BJ (cell line): Measurements from ENCODE around the gene ZNF277. TPM values are rescaled to one million over a fixed set of nuclear protein-coding genes. Genes with fewer than 3 reads are reported as not detected.

ENCODE experiments used
- CTCF ChIA-PET: fragments of 350-600 bp; formaldehyde crosslinking; extraction: SDS; loops from one replicate; lab custom pipeline; 2021; ENCODE audit warnings: antibody characterized with exemption, inconsistent platforms; lab: Yijun Ruan, JAX
- POLR2A ChIA-PET: fragments of 300-600 bp; sonication (Branson Sonifier 250); formaldehyde crosslinking; extraction: SDS; loops from one replicate; lab custom pipeline; 2021; ENCODE audit warnings: antibody characterized with exemption; lab: Charles Lee
- DNase-seq: peaks from one replicate; pipeline ENCODE4 v3.0.0-alpha.2; 2011; ENCODE audit warnings: low read depth
- H3K27me3 ChIP-seq: 2 replicates; pipeline ENCODE4 v1.6.0; 2011; ENCODE audit warnings: low read length; ENCODE audit not compliant: control insufficient read depth, insufficient read depth
- H3K36me3 ChIP-seq: 2 replicates; pipeline ENCODE4 v1.5.1; 2011; ENCODE audit warnings: low read length; ENCODE audit not compliant: control insufficient read depth, insufficient read depth
- H3K4me3 ChIP-seq: 2 replicates; pipeline ENCODE4 v1.5.1; 2011; ENCODE audit warnings: low read depth, mild to moderate bottlenecking, control low read depth, low read length
- polyA plus RNA-seq: library from polyadenylated mRNA; depleted of rRNA; stranded (reverse); fragments of >200 nt; gene quantifications from 2 replicates; pipeline ENCODE4 v1.2.3, GENCODE V29; 2011
- TF ChIP-seq, protein P1 (sequence below): IDR thresholded peaks from 2 replicates; pipeline ENCODE4 v1.5.1; 2011; ENCODE audit warnings: low read depth, mild to moderate bottlenecking, control low read depth, inconsistent platforms, low read length, moderate library complexity; ENCODE audit not compliant: insufficient read depth

The ZNF277 gene
- polyA plus RNA-seq, 1 experiment, result 10.0 TPM

DNA sequence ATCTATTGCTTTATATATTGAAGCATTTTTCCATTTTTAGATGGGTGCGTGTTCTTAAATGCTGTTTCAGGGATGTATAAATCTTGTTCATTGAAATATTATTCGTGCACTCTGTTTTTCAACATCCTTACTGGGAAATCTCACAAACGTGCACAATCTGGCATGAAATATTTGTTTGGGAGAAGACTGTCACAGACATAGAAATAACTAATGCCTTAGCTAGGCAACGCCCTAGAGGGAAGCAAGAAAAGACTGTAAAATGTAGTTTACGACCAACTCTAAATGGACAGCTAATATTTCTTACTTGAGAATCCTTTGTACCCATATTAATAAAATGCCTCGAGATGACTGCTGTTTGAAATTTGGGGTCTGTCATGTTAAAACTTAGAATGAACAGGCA is 9.2 kb upstream of the ZNF277 start:
- ChIA-PET CTCF (no interaction called here), POLR2A (no interaction called here)
- Histone ChIP-seq H3K27me3 (no peaks in the 10 kb centered on the region), H3K36me3 (no peaks in the 10 kb centered on the region), H3K4me3 (no peak overlapping the region)
- TF ChIP-seq, protein P1, sequence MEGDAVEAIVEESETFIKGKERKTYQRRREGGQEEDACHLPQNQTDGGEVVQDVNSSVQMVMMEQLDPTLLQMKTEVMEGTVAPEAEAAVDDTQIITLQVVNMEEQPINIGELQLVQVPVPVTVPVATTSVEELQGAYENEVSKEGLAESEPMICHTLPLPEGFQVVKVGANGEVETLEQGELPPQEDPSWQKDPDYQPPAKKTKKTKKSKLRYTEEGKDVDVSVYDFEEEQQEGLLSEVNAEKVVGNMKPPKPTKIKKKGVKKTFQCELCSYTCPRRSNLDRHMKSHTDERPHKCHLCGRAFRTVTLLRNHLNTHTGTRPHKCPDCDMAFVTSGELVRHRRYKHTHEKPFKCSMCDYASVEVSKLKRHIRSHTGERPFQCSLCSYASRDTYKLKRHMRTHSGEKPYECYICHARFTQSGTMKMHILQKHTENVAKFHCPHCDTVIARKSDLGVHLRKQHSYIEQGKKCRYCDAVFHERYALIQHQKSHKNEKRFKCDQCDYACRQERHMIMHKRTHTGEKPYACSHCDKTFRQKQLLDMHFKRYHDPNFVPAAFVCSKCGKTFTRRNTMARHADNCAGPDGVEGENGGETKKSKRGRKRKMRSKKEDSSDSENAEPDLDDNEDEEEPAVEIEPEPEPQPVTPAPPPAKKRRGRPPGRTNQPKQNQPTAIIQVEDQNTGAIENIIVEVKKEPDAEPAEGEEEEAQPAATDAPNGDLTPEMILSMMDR, result no peak
- DNase-seq, result no peak

- DNase-seq, result no peak
- H3K27me3 ChIP-seq, result no peaks in the 10 kb centered on the region
- ChIA-PET POLR2A (interaction anchor here (0.5 kb wide), 1 partner anchor 185 kb away, joined by 3 read pairs; no protein-coding TSS in a partner anchor), CTCF (interaction anchor here (0.8 kb wide), 1 partner anchor 297 kb away, joined by 3 read pairs; no protein-coding TSS in a partner anchor)
- no peaks in the 10 kb centered on the region for H3K36me3 ChIP-seq
- TF ChIP-seq, protein P1, result no peak
- H3K4me3 ChIP-seq, result no peak overlapping the region
Measured at GRCh38 chr7:112199035-112199655, 7.3 kb upstream of the ZNF277 start.

- TF ChIP-seq, protein P1, result no peak
- CTCF ChIA-PET, result interaction anchor here (0.7 kb wide), 1 partner anchor 10 kb away, joined by 3 read pairs; no protein-coding TSS in a partner anchor
- H3K36me3 ChIP-seq, result no peaks in the 10 kb centered on the region
- no peak for DNase-seq
- H3K27me3 ChIP-seq, result no peaks in the 10 kb centered on the region; the same call in 1 of the 2 replicates
- POLR2A ChIA-PET, result interaction anchor here (0.5 kb wide), 1 partner anchor 185 kb away, joined by 3 read pairs; no protein-coding TSS in a partner anchor
- H3K4me3 ChIP-seq, result no peak overlapping the region
Measured at GRCh38 chr7:112199672-112200071, 6.8 kb upstream of the ZNF277 start.

DNA sequence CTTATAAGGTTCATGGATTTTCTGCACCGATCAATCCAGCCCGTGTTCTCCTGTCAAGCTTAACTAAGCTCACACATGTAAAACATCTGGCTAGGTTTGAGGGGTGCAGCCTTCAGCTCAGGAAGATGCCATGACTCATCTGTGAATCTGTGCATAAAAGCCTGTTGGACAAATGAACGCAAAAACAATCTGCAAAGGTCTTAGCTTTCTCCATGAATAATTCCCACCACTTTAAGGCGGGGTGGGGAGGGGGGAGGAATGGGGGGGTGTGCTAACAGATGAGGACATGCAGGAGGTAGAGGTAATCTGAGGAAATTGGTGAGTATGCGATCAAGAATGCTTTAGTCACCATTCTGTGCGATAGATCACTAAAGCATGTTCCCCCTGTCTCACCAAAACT is 5.1 kb upstream of the ZNF277 start:
- TF ChIP-seq, protein P1, result no peak
- Histone ChIP-seq H3K27me3 (no peaks in the 10 kb centered on the region; the same call in 1 of the 2 replicates), H3K36me3 (no peaks in the 10 kb centered on the region), H3K4me3 (no peak overlapping the region)
- no peak for DNase-seq
- POLR2A ChIA-PET, result no interaction called here
- CTCF ChIA-PET, result no interaction called here

GRCh38 chr7:112201839-112202238 is 4.7 kb upstream of the ZNF277 start:
- Histone ChIP-seq H3K27me3 (no peaks in the 10 kb centered on the region; the same call in 1 of the 2 replicates), H3K4me3 (no peak overlapping the region), H3K36me3 (no peaks in the 10 kb centered on the region)
- ChIA-PET POLR2A (no interaction called here), CTCF (no interaction called here)
- DNase-seq, result no peak
- TF ChIP-seq, protein P1, result no peak
